GM23248 (cell line): ENCODE data around the gene TPBGL. TPM values are rescaled to one million over a fixed set of nuclear protein-coding genes. Genes with fewer than 3 reads are reported as not detected.

Source experiments
- DNase-seq: peaks from one replicate; pipeline ENCODE4 v3.0.0-alpha.2; 2015
- H2AFZ ChIP-seq: fragments of 200-600 bp; sonication (generic); 2 replicates; pipeline ENCODE4 v1.6.1; 2016; ENCODE audit warnings: antibody characterized with exemption
- H3F3A ChIP-seq: fragments of 200-600 bp; sonication (generic); 2 replicates; pipeline ENCODE4 v1.6.1; 2016; ENCODE audit warnings: mild to moderate bottlenecking, antibody characterized with exemption, mixed run types; ENCODE audit not compliant: insufficient read depth
- H3K27ac ChIP-seq: fragments of 200-600 bp; sonication (generic); 2 replicates; pipeline ENCODE4 v1.5.1; 2016; ENCODE audit warnings: mild to moderate bottlenecking
- H3K27me3 ChIP-seq: fragments of 200-600 bp; sonication (generic); replicated peaks from 2 replicates; pipeline ENCODE4 v1.6.1; 2016; ENCODE audit warnings: mild to moderate bottlenecking; ENCODE audit not compliant: insufficient read depth
- H3K36me3 ChIP-seq: fragments of 200-600 bp; sonication (generic); 2 replicates; pipeline ENCODE4 v1.6.1; 2016; ENCODE audit warnings: low read depth, mild to moderate bottlenecking
- H3K4me1 ChIP-seq: fragments of 200-600 bp; sonication (generic); 2 replicates; pipeline ENCODE4 v1.6.1; 2016; ENCODE audit warnings: mild to moderate bottlenecking; ENCODE audit not compliant: insufficient read depth
- H3K4me2 ChIP-seq: fragments of 200-600 bp; sonication (generic); one replicate; pipeline ENCODE4 v1.6.1; 2016; ENCODE audit warnings: mild to moderate bottlenecking; ENCODE audit not compliant: unreplicated experiment
- H3K4me3 ChIP-seq: fragments of 200-600 bp; sonication (generic); 2 replicates; pipeline ENCODE4 v1.5.1; 2016; ENCODE audit warnings: mild to moderate bottlenecking
- H3K79me2 ChIP-seq: fragments of 200-600 bp; sonication (generic); 2 replicates; pipeline ENCODE4 v1.6.1; 2016; ENCODE audit warnings: mild to moderate bottlenecking; ENCODE audit not compliant: insufficient read depth
- H3K9ac ChIP-seq: fragments of 200-600 bp; sonication (generic); 2 replicates; pipeline ENCODE4 v1.6.1; 2016; ENCODE audit warnings: mild to moderate bottlenecking
- H3K9me2 ChIP-seq: fragments of 200-600 bp; sonication (generic); 2 replicates; pipeline ENCODE4 v1.6.1; 2016; ENCODE audit warnings: mixed run types, mild to moderate bottlenecking, moderate library complexity; ENCODE audit not compliant: insufficient read depth
- H3K9me3 ChIP-seq: fragments of 200-600 bp; sonication (generic); one replicate; pipeline ENCODE4 v1.6.1; 2017; ENCODE audit warnings: low read depth
- H4K20me1 ChIP-seq: fragments of 200-600 bp; sonication (generic); 2 replicates; pipeline ENCODE4 v1.6.0; 2016; ENCODE audit not compliant: insufficient read depth
- EZH2 ChIP-seq: fragments of 200-600 bp; sonication (generic); IDR thresholded peaks from 2 replicates; pipeline ENCODE4 v1.6.1; 2018; ENCODE audit warnings: antibody characterized with exemption, mild to moderate bottlenecking; ENCODE audit not compliant: insufficient read depth, poor library complexity, severe bottlenecking
- EZH2phosphoT487 ChIP-seq: fragments of 200-600 bp; sonication (generic); IDR thresholded peaks from 2 replicates; pipeline ENCODE4 v1.6.1; 2018; ENCODE audit warnings: antibody characterized with exemption, moderate library complexity, mild to moderate bottlenecking, low read depth; ENCODE audit not compliant: insufficient read depth
- WGBS, 2 experiments: methylation state at CpG; one replicate each; pipeline ENCODE4 v1.1.6; 2015 to 2017; ENCODE audit warnings: low lambda C conversion rate in 2 of 2, low coverage in 1 of 2; ENCODE audit errors: missing lambda C conversion rate in 2 of 2; 5-methylcytosine and 5-hydroxymethylcytosine counted together
- in situ Hi-C: fragments of 300-500 bp; cut with MboI; formaldehyde crosslinking; loops from 2 replicates; pipeline ENCODE4 v1.15.0; 2020
- polyA plus RNA-seq: library from polyadenylated mRNA; unstranded; fragments of >200 nt; fragmentation: Nextera tagmentation; extraction: Ambion mirVana; gene quantifications from 2 replicates; pipeline ENCODE4 v1.2.1, GENCODE V29; 2016
- total RNA-seq: library from RNA; depleted of rRNA; stranded (reverse); fragments of >200 nt; shearing (Covaris generic); gene quantifications from 2 replicates; pipeline ENCODE4 v1.2.3, GENCODE V29; 2014; rRNA removed

Gene TPBGL, protein sequence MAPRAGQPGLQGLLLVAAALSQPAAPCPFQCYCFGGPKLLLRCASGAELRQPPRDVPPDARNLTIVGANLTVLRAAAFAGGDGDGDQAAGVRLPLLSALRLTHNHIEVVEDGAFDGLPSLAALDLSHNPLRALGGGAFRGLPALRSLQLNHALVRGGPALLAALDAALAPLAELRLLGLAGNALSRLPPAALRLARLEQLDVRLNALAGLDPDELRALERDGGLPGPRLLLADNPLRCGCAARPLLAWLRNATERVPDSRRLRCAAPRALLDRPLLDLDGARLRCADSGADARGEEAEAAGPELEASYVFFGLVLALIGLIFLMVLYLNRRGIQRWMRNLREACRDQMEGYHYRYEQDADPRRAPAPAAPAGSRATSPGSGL
- not detected in 2 replicates for total RNA-seq
- polyA plus RNA-seq = not detected in 2 replicates

DNA sequence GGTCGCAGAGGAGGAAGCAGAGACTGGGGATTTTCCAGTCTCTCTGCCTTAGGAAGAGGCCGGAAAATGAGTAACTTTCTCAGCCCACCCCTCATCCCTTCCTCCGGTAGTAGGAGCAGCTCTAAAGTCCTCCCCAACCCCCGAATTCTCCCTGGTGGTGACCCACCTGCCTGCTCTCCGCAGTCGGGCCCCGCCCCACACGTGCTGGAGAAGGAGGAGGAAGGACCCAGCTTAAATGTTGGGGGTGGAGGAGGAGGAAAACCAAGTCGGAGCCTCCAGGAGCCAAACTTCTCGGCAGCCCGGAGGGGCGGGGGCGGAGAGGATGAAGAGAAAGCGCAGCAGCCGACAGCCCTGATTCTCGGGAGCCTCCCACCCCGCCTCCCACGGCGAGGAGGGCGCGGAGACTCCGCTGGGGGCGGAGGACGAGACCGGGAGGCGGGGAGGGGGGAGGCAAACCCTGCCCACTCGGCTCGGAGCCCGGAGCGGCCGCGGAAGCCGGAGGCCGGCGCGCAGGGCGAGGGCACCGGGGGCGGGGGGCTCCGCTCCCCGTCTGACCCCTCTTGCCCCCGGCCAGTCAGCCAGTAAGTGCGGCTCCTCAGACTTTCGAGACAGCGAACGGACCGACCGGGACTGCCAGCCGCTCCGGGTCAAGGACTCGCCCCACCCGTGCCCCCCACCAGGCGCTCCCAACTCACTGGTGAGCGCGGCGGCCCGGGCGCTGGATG lies at the start of gene TPBGL:
Gene TPBGL (plus strand): TSS at position 464 of the 725 bp plus-strand sequence. CDS start 276 bp downstream, outside the sequence.
- H3K4me3 ChIP-seq = peak within 1 kb of the TSS; percentile 65
- 3 to 5% methylated on average over 21 to 33 of the region's 58 CpGs for WGBS, 2 experiments
- H3K4me2 ChIP-seq = peak within 1 kb of the TSS; percentile 35
- no peak within 1 kb of the TSS for H3K9ac ChIP-seq
- no peaks in the 10 kb centered on the region for H3K9me3 ChIP-seq
- no peaks in the 10 kb centered on the region for H3K36me3 ChIP-seq
- no peak within 1 kb of the TSS for H3K27ac ChIP-seq
- H3K9me2 ChIP-seq = no peaks in the 10 kb centered on the region
- peak; percentile 92 for TF ChIP-seq EZH2
- no peak for TF ChIP-seq EZH2phosphoT487
- peak within 1 kb of the TSS; percentile 50; the same call in 1 of the 2 replicates for H2AFZ ChIP-seq
- no peaks in the 10 kb centered on the region for H3K79me2 ChIP-seq
- no peaks in the 10 kb centered on the region for H4K20me1 ChIP-seq
- H3K27me3 ChIP-seq = peaks cover 44% of the 10 kb centered on the region
- no peaks in the 10 kb centered on the region for H3F3A ChIP-seq
- DNase-seq = peak; percentile 5
- no peaks in the 10 kb centered on the region for H3K4me1 ChIP-seq
- in situ Hi-C loops = loop anchor here (10.0 kb wide), 1 partner anchor 106 kb away; no protein-coding TSS in a partner anchor

DNA sequence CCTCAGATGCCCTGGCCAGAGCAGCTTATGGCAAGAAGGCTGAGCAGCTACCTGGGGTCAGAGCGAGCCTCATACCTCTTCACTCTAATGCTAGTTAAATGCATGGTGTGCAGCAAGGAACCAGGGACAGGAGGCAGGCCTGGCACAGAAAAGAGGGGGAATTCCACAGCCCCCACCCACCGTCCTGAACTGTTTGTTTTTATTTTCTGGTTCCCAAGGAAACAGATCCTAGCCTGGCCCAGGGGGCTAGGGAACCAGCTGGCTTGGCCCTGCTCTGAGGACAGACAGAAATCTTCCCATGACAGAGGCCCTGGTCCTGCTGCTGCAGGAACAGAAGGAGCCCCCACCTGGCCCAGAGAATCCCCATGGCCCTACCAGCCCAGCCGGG lies 49.2 kb upstream of the TPBGL start:
- no peak for DNase-seq
- WGBS, 2 experiments = 36 to 41% methylated on average over 3 of the region's 3 CpGs
- in situ Hi-C loops = no loop called here
- Histone ChIP-seq H3K9ac (no peak overlapping the region), H3K4me2 (no peak overlapping the region), H4K20me1 (no peaks in the 10 kb centered on the region), H3K79me2 (no peaks in the 10 kb centered on the region), H3K27me3 (peaks cover 46% of the 10 kb centered on the region), H3K9me3 (no peaks in the 10 kb centered on the region), H3K27ac (no peak overlapping the region), H3K4me1 (no peaks in the 10 kb centered on the region), H3K9me2 (no peaks in the 10 kb centered on the region), H3F3A (no peaks in the 10 kb centered on the region), H3K36me3 (no peaks in the 10 kb centered on the region), H3K4me3 (no peak overlapping the region), H2AFZ (no peak overlapping the region)
- no peak for TF ChIP-seq EZH2phosphoT487
- no peak for TF ChIP-seq EZH2

DNA sequence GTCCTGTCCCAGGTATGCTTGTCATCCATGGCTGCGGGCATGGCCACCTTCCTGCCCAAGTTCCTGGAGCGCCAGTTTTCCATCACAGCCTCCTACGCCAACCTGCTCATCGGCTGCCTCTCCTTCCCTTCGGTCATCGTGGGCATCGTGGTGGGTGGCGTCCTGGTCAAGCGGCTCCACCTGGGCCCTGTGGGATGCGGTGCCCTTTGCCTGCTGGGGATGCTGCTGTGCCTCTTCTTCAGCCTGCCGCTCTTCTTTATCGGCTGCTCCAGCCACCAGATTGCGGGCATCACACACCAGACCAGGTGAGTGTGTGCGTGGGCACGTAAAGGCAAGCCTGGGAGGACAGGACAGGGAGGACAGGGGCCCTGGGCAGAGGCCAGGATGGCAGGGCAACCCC lies 47.3 kb upstream of the TPBGL start:
- Histone ChIP-seq H3K36me3 (no peaks in the 10 kb centered on the region), H3F3A (no peaks in the 10 kb centered on the region), H3K79me2 (no peaks in the 10 kb centered on the region), H3K27ac (no peak overlapping the region), H2AFZ (no peak overlapping the region), H3K4me2 (no peak overlapping the region), H3K9me2 (no peaks in the 10 kb centered on the region), H4K20me1 (no peaks in the 10 kb centered on the region), H3K4me3 (no peak overlapping the region), H3K4me1 (no peaks in the 10 kb centered on the region), H3K9me3 (no peaks in the 10 kb centered on the region), H3K27me3 (peaks cover 46% of the 10 kb centered on the region), H3K9ac (no peak overlapping the region)
- DNase-seq = no peak
- in situ Hi-C loops = no loop called here
- no peak for TF ChIP-seq EZH2
- TF ChIP-seq EZH2phosphoT487 = no peak
- 86 to 88% methylated on average over 15 of the region's 15 CpGs for whole genome bisulfite sequencing, 2 experiments

DNA sequence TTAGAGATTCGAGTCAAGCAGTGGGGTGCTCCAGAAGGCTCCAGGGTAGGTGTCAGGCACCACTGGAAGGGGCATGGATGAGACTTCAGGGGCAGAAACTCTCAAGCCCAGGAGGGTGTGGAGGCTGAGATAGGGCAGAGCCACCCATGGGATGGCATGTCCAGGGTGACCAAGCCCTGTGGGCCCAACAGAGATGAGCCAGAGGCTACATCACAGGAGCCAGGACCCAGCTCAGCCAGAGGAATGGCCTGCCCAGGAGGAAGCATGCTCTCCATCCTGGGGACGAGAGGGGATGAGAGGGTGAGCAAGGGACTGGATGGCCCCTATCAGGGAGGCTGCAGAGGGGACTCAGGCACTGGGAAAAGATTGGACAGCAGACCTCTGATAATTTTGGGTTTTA lies 46.9 kb upstream of the TPBGL start:
- Histone ChIP-seq H4K20me1 (no peaks in the 10 kb centered on the region), H3K4me3 (no peak overlapping the region), H3K36me3 (no peaks in the 10 kb centered on the region), H3K27me3 (peaks cover 50% of the 10 kb centered on the region), H3K9ac (no peak overlapping the region), H3K27ac (no peak overlapping the region), H3F3A (no peaks in the 10 kb centered on the region), H3K9me2 (no peaks in the 10 kb centered on the region), H3K4me2 (no peak overlapping the region), H3K9me3 (no peaks in the 10 kb centered on the region), H3K79me2 (no peaks in the 10 kb centered on the region), H2AFZ (no peak overlapping the region), H3K4me1 (no peaks in the 10 kb centered on the region)
- 43 to 47% methylated on average over 2 of the region's 2 CpGs for WGBS, 2 experiments
- in situ Hi-C loops = no loop called here
- DNase-seq = no peak
- no peak for TF ChIP-seq EZH2
- no peak for TF ChIP-seq EZH2phosphoT487
